GM18907 (cell line): ENCODE measurements around the gene OSBPL8.

ENCODE experiments used
- ATAC-seq: cut with Tn5 transposase; IDR thresholded peaks from one replicate; pipeline ENCODE4 v1.9.1; 2021; ENCODE audit warnings: mild to moderate bottlenecking, moderate library complexity; ENCODE audit not compliant: unreplicated experiment

Gene OSBPL8, protein sequence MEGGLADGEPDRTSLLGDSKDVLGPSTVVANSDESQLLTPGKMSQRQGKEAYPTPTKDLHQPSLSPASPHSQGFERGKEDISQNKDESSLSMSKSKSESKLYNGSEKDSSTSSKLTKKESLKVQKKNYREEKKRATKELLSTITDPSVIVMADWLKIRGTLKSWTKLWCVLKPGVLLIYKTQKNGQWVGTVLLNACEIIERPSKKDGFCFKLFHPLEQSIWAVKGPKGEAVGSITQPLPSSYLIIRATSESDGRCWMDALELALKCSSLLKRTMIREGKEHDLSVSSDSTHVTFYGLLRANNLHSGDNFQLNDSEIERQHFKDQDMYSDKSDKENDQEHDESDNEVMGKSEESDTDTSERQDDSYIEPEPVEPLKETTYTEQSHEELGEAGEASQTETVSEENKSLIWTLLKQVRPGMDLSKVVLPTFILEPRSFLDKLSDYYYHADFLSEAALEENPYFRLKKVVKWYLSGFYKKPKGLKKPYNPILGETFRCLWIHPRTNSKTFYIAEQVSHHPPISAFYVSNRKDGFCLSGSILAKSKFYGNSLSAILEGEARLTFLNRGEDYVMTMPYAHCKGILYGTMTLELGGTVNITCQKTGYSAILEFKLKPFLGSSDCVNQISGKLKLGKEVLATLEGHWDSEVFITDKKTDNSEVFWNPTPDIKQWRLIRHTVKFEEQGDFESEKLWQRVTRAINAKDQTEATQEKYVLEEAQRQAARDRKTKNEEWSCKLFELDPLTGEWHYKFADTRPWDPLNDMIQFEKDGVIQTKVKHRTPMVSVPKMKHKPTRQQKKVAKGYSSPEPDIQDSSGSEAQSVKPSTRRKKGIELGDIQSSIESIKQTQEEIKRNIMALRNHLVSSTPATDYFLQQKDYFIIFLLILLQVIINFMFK

DNA sequence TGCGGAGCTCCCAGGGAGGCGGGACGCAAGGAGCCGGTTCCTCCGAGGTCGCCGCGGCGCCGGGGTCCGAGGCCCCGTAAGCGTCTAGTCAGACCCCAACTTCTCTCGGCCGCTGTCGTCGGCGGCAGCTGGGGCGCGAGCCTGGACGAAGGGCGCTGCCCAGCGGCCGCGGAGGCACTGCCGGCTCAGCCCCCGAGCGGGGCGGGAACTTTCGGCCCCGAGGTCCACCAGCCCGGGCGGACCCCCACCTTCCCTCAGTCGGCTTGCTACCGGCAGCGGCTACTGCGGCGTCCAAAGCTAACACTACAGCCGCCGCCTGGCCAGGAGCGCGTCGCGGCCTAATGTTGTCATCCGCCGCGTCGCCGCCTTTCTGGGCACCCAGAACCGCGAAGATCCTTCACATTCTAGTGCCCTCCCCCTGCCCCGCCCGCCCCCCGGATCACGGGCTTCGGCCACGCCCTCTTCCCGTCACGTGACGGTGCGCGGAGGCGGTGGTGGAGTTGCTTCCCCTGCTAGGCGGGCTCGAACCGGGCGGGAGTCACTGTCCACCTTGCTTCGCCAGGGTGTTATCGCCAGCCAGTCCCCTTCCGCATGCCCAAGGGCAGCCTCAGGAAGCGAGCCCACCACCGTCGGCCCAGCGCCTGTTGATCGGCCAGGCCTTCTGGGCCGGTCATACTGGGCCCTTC is at the start of gene OSBPL8:
Gene OSBPL8 (minus strand): TSS at position 372 of the 686 bp plus-strand sequence. CDS start 72,220 bp downstream, outside the sequence.
- peak; percentile 74 for ATAC-seq

DNA sequence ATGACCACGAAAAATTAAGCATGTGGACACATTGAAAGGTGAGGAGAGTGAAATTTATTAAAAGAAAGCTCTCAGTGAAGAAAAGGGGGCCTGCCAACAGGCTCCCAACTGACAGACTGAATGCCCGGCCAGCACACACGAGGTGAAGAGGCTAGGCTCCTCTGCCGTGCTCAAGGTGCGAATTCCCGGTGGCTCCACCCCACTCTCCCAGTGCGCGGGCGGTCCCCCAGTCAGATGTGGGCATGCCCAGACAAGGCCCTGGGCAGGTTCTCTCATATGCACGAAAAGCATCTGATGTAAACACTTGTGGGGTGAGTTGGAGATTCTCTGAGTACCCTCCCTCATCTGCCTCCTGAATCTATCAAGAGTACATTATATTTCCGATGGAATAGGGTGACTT is 48.5 kb upstream of the OSBPL8 start:
- no peak for ATAC-seq

DNA sequence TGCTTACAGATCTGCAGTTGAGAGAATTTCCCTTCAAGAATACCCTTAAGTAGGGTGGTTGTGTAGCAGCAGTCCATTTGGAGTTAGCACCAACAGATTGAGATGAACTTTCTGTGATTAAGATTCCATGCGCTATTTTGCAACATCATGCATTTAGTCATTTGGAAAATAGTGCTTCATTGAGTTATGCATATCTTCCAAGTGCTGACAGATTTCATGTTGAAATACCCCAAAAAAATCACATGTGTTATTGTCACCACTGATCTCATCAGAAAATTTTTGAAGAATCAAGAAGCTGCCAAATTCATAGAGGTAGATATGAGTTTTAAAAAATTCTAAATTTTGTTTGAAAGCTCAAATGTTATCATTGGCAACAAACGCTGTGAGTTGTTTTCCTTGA is 35.5 kb upstream of the OSBPL8 start:
- ATAC-seq, result no peak

DNA sequence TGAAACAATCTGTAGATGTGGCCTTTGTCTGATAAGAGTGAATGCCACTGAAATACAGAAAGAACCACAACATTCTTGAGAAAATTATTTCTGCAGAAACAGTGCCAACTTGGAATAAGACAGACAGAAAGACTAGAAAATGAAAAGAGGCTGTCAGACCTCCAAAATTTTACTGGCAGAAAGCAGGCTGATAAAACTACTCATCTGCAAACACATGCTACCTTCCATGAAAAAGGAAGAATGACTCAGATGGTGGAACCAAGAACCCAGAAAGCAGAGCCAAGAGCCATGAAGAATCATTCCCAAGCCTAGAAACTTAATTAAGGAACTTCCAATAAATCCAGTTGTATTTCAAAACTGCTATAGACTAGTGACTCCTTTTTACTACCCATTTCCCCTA is 31.9 kb upstream of the OSBPL8 start:
- no peak for ATAC-seq

DNA sequence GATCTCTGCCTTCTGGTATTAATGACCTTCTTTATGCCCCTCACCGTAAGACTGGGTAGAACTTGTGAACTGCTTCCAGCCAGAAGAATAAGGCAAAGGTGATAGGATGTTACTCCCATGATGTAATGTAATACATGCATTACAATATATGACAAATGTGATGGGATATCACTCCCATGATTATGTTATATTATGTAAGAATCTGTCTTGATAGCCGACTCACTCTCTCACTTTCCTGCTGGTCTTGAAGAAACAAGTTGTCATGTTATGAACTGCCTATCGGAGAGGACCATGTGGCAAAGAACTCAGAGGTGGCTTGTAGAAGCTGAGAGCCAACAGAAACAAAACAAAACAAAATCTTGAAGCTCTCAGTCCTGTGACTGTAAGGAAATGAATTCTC is 30.6 kb upstream of the OSBPL8 start:
- no peak for ATAC-seq

DNA sequence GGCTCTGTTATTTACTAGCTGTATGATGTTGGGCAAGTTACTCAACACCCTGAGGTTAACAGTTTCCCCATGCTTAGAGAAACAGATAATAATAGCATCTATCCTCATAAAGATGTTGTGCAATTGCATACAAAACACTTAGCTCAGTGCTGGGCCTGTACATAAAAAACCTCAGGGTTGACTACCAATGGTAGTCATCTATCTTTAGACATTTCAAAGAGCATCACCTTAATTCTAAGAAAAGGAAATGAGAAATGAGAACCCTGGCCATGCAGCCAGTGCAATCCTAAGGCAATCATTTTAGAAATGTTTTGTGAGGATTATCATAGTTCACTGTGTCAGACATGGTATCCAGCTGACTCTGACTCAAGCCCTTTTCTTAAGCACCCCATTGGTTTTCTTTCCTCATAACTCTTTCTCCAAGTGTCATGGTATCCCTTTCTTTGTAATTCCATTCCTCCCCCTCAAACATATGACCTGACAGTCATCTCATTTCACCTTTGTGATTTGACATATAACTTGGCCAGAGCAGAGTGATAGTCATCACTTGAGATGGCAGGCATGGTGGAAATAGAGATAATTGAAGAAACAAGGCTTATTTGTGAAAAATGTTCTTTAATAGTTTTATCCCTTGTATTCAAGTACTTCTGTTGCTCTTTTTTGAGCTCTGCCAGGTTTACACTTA is 29.5 kb upstream of the OSBPL8 start:
- no peak for ATAC-seq

DNA sequence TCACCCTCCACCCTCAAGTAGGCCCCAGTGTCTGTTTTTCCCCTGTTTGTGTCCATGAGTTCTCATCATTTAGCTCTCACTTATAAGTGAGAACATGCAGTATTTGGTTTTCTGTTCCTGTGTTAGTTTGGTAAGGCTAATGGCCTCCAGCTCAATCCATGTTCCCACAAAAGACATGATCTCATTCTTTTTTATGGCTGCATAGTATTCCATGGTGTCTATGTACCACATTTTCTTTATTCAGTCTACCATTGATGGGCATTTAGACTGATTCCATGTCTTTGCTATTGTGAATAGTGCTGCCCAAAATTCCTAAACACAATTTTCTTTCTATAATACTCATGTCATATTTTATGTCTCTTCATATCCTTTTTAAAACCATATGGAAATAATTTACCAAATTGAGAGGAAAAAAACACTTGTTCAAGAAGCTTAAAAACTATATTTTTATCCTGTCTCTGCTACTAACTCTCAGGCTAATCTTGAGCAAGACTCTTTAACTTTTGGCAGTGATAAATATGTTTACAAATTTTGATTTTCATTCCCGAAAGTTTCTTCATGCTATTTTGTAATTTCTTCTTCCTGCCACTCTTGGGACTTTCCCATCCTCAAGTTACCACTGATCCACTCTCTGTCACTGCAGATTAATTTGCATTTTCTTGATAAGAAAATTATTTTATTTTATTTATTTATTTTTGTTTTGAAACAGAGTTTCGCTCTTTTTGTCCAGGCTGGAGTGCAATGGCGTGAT is 28.0 kb upstream of the OSBPL8 start:
- no peak for ATAC-seq

DNA sequence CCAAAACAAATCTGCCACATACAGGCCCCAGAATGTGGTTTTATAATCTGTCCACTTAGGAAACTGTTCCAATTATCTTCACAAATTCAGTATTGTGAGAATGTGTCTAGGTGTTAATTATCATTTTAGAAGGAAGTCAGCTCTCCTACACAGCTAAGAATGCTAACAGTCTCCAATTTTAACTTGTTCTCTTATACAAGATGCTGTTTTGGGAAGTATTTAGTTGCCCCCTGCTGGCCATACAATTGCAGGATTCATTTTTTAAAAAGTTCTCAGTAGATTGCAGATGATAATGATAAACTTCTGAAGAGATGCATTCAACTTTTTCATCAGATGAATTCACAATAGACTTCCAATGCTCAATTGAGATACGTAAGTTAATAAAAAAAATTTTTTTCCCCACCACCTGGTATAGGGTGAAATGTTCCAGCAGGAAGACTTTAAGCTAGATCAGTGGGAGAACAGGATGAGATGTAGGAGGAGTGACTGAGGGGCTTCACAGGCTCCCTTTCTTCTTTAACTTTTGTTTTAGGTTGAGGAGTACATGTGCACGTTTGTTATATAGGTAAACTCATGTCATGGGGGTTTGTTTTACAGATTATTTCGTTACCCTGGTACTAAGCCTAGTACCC is 27.3 kb upstream of the OSBPL8 start:
- ATAC-seq, result no peak

DNA sequence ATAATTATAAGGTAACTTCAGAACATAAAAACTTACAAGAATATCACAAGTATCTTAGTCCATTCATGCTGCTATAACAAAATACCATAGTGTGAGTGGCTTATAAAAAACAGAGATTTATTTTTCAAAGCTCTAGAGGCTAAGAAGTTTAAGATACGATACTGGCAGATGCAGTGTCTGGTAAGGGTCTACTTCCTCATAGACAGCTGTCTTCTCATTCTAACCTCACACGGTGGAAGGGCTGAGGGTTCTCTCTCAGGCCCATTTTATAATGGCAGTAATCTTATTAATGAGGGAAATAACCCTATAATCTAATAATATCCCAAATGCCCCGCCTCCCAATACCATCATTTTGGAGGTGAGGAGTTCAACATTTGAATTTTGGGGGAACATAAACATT is 23.7 kb upstream of the OSBPL8 start:
- ATAC-seq, result no peak

DNA sequence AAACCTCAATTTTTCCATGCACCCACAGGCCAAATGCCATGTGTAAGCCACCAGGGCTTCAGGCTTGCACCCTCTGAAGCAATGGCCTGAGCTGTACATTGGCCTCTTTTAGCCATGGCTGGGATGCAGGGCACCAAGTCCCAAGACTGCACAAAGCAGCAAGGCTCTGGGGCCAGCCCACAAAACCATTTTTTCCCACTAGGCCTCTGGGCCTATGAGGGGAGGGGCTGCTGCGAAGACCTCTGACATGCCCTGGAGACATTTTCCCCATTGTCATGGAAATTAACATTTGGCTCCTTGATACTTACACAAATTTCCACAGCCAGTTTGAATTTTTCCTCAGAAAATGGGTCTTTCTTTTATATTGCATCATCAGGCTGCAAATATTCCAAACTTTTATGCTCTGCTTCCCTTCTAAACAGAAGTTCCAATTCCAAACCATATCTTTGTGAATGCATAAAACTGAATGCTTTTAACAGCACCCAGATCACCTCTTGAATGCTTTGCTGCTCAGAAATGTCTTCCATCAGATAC is 14.3 kb upstream of the OSBPL8 start:
- ATAC-seq, result no peak

DNA sequence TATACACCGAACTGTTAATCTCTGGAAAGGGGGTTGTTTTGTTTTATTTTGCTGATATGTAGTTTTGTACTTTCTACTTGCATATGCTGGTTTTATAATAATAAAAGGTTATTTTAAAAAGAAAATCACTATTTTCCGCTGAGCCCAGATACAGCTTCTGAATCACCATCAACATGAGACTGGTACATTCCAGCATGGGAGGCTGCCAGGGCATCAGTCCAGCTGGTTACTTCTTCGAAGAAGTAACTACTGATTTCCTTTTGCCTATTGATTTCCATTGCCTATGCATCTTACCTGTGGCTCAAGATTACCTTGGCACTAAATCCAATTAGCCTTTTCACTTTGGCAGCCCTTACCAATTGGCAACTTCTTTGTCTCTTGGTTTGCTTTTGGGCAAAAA is 11.7 kb upstream of the OSBPL8 start:
- no peak for ATAC-seq

DNA sequence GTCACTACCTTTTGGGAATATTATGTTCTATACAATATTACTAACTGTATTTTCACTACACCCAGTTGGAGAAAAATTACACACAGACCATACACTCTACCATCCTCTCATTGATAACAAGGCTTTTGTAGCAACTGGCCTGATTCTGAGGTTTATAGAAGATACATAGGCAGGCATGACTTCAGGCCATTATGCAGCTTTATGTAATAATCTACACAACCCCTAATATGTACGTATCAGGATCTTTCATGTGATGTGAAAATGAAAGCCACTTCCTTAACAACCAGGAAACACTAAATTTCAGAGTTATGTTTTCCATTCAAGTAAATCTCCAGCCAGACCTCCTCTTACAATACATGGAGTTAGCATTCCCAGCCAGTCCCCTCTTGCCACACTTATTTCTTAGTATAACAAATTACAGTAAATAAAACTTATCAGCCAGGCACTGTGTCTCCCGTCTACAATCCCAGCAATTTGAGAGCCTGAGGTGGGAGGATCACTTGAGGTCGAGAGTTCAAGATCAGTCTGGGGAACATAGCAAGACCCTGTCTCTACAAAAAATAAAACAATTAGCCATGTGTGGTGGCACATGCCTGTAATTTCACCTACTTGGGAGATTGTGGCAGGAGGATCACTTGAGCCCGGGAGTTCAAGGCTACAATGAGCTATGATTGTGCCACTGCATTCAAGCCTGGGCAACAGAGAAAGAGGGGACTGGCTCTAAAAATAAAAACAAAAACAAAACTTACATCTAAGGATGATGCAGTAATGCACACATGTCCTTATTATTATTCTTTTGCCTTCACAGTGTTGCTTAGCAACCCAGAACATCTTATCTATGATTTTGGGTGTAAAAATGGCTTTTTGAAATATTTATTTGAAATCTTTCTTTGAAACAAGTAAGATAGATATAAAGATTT is 10.4 kb upstream of the OSBPL8 start:
- peak; percentile 69 for ATAC-seq

DNA sequence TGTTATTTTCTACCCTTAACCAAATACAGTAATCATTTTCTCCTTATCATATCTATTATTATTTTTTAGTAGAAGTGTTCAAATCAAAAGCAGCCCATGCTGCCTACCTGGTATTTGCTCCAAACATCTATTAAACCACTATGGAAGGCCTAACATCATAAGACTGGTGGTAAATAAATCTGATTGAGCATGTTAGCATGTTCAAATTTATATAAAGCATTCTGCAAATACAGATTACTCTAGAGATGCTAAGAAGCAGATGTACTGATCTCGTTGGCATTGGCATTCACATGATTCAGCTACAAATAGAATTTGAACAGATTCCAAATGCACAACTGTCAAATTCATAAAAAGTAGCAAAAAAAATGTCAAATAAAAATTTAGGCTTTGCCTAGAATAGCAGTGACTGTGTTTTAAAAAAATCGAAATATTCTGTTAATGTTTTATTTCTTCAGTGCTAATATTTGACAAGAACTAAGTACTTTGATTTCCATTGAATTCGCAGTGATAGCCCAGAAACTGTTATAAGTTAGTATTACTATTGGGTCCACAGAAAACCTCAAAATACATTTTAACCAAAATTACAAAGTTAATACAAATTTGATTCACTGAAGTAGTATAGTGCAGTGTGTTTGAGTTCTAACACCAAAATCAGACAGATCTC is 9.4 kb upstream of the OSBPL8 start:
- ATAC-seq, result no peak

DNA sequence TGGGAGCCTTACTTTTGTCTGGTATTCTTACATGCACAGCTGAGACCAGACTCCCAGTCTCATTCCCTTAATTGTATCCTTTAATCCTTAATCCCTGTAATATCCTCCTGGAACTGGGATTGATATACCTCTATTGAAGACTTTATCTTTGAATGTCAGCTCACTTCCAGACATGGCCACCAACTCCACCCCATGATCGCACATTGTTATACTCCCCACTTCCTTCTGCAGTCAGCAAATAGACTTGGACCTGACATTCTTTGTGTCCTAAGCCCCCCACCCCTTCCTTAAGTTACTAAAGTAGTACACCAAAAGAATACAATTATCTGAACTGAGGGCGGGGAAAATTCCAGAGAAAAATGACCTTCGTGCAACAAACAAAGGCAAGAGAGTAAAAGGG is 8.6 kb upstream of the OSBPL8 start:
- no peak for ATAC-seq

DNA sequence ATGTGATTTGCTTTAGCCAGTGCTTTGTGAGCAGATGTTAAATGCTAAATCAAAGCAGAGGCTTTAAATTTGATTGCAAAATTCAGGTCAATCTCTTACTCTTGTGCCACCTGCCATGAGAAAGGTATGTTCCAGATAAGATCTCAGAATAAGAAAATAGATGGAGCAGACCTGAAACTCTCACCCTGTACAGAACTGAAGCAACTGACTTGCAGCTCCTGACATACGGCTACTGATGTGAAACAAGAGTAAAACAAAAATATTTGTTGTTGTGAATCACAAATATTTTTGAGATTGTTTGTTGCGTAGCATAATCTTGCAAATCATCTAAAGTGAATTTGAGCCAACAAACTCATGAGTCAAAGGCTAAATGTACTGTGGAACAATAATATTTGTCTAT is 3.5 kb upstream of the OSBPL8 start:
- ATAC-seq, result no peak

DNA sequence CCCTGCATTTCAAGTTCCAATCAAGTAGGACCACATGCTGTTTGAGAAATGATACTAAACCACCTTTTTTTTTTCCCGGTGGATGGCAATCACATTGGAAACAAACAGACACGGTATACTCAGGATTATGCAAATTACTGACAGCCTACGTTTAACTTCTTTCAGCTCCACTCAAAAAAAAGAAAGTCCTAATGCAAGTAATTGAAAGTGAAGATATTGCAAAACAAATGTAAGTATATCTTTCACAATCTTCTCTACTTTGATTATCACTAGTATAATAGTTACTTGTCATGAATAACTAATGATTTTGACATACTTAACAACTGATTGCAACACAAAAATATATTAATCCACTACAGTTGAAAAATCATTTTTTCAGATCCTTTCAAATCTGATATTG is 2.6 kb upstream of the OSBPL8 start:
- no peak for ATAC-seq

DNA sequence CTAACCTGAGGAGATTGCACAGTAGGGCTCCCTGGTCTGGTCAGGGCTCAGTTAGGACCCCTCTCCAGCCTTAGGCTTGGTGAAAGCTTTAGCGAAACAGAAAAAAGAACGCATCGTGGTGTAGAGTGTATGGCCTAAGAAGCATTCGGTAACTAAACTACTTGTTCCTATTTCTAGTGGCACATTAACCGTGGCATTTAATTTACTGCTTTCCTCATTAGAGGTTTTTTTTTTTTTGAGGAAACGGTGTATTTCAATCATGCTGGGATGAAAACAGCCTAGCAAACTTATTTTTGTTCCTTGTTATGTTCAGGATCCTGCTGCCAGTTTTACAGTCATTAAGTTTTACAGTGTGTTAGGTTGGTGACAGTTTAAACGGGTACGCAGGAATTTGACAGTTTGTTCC is 518 bp upstream of the OSBPL8 start:
- peak; percentile 54 for ATAC-seq
